Upper lobe of right lung (tissue), 1 donor: Measurements from ENCODE around the gene ZNF638. TPM values are rescaled to one million over a fixed set of nuclear protein-coding genes. Genes with fewer than 3 reads are reported as not detected.
"Not testable (repeated sequence)": the region's sequence is repeated elsewhere in the genome, so short reads cannot be mapped to it uniquely, and the experiment has no call there.

ENCODE experiments used
- ATAC-seq: fragments of 200-7000 bp; cut with Tn5 transposase; one replicate; pipeline ENCODE4 v1.9.1; 2020; ENCODE audit warnings: mild to moderate bottlenecking, moderate library complexity
- DNase-seq: peaks from one replicate; pipeline ENCODE4 v3.0.0-alpha.2; 2020
- H3K27ac ChIP-seq: fragments of 200-600 bp; one replicate; pipeline ENCODE4 v1.8.0; 2022
- H3K27me3 ChIP-seq: fragments of 200-600 bp; one replicate; pipeline ENCODE4 v1.8.0; 2022; ENCODE audit warnings: mild to moderate bottlenecking
- H3K36me3 ChIP-seq: fragments of 200-600 bp; one replicate; pipeline ENCODE4 v1.8.0; 2022
- H3K4me1 ChIP-seq: fragments of 200-600 bp; one replicate; pipeline ENCODE4 v1.8.0; 2022
- H3K4me3 ChIP-seq: fragments of 200-600 bp; one replicate; pipeline ENCODE4 v1.8.0; 2022; ENCODE audit warnings: mild to moderate bottlenecking
- H3K9me3 ChIP-seq: fragments of 200-600 bp; one replicate; pipeline ENCODE4 v1.8.0; 2022
- intact Hi-C: fragments of 100-400 bp; cut with DNase I; formaldehyde crosslinking; loops from one replicate; pipeline ENCODE4 v1.11.0; 2022
- total RNA-seq: library from RNA; stranded (reverse); fragmentation: NEBNext Ultra II Directional; extraction: Animal tissue kit (Norgen Biotek cat#: 25700); gene quantifications from one replicate; pipeline ENCODE4 v1.2.1, GENCODE V29; 2021
- TF ChIP-seq, protein P1 (sequence below): fragments of 200-600 bp; IDR thresholded peaks from one replicate; pipeline ENCODE4 v1.8.0; 2022; ENCODE audit warnings: antibody characterized with exemption
- donor health status: DM: no; HTN: yes; CAD: no; lungs with severe emphysema.

Gene ZNF638
- total RNA-seq, 1 donor from 2014 or later, result 114 TPM

DNA sequence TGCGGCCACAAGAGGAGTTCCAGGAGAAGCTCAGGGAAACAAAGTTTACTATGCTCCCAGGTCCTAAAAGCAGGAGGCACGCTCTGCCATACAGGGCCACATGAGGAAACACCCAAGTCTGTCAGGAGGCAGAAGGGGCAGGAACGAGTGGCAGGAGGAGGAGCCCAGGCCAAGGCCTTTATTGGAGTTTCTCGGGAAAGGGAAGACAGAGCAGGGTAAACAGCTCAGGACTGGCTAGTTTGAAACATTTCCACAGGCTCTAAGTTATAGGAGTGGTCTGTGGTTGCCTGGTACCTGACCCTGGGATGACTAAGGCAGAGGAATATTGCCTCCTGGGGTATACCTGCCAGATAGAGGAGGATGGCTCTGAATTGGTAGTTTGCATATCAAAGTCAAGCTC is 3.7 kb upstream of the ZNF638 start:
- Histone ChIP-seq H3K9me3 (no peaks in the 10 kb centered on the region), H3K27me3 (no peaks in the 10 kb centered on the region), H3K36me3 (no peaks in the 10 kb centered on the region), H3K4me3 (no peak overlapping the region), H3K4me1 (peaks cover 3% of the 10 kb centered on the region), H3K27ac (no peak overlapping the region)
- TF ChIP-seq, protein P1, sequence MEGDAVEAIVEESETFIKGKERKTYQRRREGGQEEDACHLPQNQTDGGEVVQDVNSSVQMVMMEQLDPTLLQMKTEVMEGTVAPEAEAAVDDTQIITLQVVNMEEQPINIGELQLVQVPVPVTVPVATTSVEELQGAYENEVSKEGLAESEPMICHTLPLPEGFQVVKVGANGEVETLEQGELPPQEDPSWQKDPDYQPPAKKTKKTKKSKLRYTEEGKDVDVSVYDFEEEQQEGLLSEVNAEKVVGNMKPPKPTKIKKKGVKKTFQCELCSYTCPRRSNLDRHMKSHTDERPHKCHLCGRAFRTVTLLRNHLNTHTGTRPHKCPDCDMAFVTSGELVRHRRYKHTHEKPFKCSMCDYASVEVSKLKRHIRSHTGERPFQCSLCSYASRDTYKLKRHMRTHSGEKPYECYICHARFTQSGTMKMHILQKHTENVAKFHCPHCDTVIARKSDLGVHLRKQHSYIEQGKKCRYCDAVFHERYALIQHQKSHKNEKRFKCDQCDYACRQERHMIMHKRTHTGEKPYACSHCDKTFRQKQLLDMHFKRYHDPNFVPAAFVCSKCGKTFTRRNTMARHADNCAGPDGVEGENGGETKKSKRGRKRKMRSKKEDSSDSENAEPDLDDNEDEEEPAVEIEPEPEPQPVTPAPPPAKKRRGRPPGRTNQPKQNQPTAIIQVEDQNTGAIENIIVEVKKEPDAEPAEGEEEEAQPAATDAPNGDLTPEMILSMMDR, result no peak
- DNase-seq (no peak), ATAC-seq (no peak)
- intact Hi-C loops, result no loop called here

DNA sequence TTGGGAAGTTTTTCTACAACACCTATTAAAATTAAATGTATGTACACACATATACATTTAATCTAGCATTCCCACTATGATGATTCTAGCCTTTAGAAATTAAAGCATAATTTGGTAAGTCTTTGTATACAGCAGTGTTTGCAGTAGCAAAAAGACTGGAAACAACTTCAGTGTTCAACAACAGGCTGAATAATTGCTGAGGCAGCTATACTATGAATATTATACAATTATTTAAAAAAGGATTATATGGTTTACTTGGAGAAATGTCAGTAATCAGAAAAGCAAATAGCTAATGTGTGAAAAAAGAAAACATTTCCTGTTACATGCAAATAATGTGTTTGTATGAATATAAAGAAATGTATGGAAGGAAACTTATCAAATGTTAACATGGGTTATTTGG is 1.4 kb upstream of the ZNF638 start:
- no peak for ATAC-seq
- TF ChIP-seq, protein P1, result no peak
- H3K4me1 ChIP-seq, result peaks cover 19% of the 10 kb centered on the region
- no peak overlapping the region for H3K27ac ChIP-seq
- H3K36me3 ChIP-seq, result no peaks in the 10 kb centered on the region
- no peaks in the 10 kb centered on the region for H3K27me3 ChIP-seq
- intact Hi-C loops, result no loop called here
- no peak overlapping the region for H3K4me3 ChIP-seq
- H3K9me3 ChIP-seq, result no peaks in the 10 kb centered on the region
- no peak for DNase-seq

DNA sequence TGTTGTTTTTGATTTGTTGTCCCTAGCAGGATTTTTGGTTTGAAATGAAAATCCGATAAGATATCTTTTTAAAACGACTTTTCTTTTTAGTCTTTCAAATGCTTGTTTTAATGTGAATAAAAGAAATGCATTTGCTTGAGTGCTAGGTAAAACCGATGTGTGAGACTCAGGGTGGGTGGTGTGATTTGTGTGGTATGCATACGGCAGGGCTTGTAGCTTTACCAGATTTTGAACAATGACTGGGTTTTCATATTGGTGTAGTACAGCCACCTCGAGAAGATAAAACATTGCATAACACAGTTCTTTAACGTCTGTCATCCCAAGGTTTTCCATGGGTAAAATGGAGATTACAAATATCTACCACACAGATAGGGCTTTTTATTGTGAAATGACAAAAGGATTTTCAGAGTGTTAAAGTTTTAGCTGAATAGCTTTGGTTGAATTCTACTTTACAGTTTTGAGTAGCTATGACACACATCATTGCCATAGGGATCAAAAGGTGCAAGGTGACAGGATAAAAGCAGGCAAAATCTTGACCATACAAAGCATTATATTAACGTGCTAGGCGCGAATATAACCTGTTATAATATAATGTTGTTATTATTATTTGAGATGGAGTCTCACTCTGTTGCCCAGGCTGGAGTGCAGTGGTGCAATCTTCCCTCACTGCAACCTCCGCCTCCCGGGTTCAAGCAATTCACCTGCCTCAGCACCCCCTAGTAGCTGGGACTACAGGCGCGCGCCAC is 824 bp upstream of the ZNF638 start:
- Histone ChIP-seq H3K27ac (no peak overlapping the region), H3K36me3 (no peaks in the 10 kb centered on the region), H3K4me1 (peaks cover 20% of the 10 kb centered on the region), H3K9me3 (no peaks in the 10 kb centered on the region), H3K27me3 (no peaks in the 10 kb centered on the region), H3K4me3 (peak overlapping the region; percentile 88)
- intact Hi-C loops, result no loop called here
- ATAC-seq, result no peak
- TF ChIP-seq, protein P1, result no peak
- no peak for DNase-seq

DNA sequence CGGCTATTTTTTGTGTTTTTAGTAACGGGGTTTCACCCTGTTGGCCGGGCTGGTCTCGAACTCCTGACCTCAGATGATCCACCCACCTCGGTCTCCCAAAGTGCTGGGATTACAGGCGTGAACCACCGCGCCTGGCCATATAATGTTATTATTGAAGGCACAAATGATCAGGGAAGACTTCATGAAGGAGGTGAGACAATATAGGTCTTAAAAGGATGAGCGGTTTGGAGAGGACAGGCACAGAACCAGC is 326 bp upstream of the ZNF638 start:
- H3K36me3 ChIP-seq, H3K27ac ChIP-seq, ATAC-seq, H3K9me3 ChIP-seq, DNase-seq, intact Hi-C loops, H3K27me3 ChIP-seq: not testable (repeated sequence)
- Histone ChIP-seq H3K4me3 (peak overlapping the region; percentile 88), H3K4me1 (peaks cover 25% of the 10 kb centered on the region)

DNA sequence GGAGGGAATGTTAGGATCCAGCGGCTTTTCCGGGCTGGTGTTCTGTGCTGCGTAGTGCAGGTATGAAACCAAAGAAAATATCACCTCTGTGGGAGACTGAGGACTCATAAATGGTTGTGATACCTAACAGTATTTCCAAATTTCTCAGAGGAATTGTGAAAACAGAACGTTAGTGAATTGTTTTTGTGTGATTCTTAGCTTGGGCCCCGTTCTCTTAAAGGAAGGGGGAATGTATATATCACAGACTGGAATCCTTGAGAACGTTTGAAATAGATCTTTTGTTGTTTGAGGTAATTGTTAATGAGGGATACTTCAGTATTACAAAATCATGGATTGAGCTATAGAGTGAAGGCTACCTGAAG is 834 bp downstream of the ZNF638 start:
- TF ChIP-seq, protein P1, result no peak
- intact Hi-C loops, result no loop called here
- Histone ChIP-seq H3K9me3 (no peaks in the 10 kb centered on the region), H3K27ac (peak overlapping the region; percentile 97), H3K36me3 (no peaks in the 10 kb centered on the region), H3K27me3 (no peaks in the 10 kb centered on the region), H3K4me3 (peak overlapping the region; percentile 88), H3K4me1 (peaks cover 36% of the 10 kb centered on the region)
- ATAC-seq, result no peak
- DNase-seq, result no peak

DNA sequence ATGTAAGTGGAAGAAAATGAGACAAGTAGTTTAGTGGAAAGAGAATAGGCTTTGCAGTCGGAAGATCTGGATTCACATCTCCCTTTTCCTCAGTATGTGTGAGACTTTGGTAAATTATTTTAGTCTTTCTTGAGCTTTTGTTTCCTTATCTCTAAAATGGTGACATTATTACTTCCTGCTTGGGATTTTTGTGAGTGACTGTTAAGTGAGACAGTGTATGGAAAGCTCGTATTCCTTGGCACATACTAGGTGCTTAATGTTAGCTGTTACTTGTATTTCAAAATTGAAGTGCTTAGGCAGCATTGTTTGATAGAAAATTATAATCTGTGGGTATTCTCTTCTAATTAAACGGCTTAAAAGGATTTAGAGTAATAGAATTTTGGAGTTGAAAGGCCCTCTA is 2.0 kb downstream of the ZNF638 start:
- intact Hi-C loops, result no loop called here
- Histone ChIP-seq H3K4me3 (peak overlapping the region; percentile 88), H3K36me3 (no peaks in the 10 kb centered on the region), H3K9me3 (no peaks in the 10 kb centered on the region), H3K27ac (no peak overlapping the region), H3K4me1 (peaks cover 43% of the 10 kb centered on the region), H3K27me3 (no peaks in the 10 kb centered on the region)
- DNase-seq (no peak), ATAC-seq (no peak)
- TF ChIP-seq, protein P1, result no peak
